GM19238 (cell line): ENCODE results near the gene PRELP.
"Not testable (repeated sequence)": the region's sequence is repeated elsewhere in the genome, so short reads cannot be mapped to it uniquely, and the experiment has no call there.

Source experiments
- DNase-seq: peaks from one replicate; pipeline ENCODE4 v3.0.0; 2011; ENCODE audit warnings: low spot score; ENCODE audit not compliant: insufficient read length

The PRELP gene

DNA sequence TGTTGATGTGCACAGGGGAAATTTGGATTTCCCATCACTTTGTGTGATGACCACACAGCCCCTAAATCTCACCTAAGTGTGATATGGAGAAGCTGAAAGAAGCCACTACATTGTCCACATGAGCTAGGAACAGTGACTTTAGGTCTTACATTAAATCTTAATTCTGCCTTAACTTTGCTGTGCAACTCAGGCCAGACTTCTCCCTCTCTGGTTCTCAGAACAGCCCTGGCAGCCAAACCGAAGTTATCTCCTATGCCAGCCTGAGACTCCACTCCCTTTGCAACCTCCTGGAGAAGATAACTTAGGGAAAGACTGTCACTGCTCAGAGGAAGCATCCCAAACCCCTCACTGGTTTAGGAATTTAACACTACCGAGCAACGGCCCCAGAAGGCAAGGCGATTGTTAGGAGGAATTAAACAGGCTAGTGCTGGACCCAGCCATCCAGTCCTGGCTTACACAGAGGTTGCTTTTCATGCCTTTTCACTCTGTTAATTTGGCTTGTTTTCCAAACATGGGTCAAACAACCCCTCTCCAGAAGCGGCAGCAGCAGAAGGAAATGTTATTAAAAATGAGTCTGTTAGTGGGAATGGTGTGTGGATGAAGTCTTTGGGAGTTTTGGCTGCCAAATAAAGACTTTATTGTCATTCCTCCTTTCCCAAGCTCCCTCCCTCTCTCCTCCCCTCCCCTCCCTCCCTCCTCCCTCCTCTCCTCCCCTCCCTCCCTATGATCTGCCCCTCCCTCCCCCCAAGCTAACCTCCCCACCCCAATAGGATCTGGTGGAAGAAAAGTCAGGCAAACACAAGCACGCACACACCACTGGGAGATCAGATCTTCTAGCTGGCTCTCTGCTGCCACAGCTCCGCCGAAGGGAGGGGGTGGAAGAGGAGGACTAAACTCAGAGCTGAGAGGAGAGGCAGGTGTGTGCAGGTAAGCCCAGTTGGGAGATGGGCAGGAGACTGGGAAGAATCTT is at the start of gene PRELP:
Gene PRELP, plus strand, starts transcription at position 795 of the 970 bp plus-strand sequence. CDS start 7,379 bp downstream, outside the sequence.
- DNase-seq = no peak

DNA sequence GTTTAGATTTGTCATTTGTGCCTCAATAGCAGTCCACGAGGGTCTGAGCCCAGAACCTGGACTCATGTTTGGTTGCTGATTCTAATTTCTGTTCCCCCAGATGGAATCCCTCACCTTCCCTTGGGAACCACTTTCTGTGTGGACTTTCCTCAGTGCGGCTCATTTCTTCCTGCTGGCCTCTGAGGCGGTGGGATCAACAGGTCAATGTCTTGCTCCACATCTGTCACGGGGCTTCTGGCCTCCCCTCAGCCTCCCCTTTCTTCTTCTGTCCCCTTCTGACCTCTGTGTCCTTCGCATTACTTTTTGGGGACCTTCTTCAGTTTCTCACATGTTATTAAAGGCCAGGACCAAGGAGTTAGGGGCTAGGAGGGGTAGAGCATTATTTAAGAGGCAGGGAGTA is 49.2 kb upstream of the PRELP start:
- no peak for DNase-seq

DNA sequence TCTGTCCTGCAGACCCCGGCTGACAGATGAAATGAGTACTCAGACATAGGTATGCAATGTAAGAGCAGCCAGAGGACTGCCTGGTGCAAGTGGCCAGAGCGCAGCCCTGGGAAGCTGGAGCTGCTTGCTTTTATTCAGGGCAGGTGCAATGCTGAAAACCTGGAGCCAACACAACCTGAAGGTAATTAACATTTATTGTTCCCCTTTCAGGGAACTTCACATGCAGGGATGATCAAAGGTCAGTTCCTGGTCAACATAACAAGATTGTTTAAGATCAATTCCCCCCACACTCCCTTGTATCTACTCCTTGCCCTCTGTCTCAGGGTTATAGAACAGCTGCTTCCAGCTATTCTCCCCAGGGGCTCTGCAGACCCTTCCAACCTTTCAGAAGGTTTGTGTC is 48.7 kb upstream of the PRELP start:
- DNase-seq = no peak

DNA sequence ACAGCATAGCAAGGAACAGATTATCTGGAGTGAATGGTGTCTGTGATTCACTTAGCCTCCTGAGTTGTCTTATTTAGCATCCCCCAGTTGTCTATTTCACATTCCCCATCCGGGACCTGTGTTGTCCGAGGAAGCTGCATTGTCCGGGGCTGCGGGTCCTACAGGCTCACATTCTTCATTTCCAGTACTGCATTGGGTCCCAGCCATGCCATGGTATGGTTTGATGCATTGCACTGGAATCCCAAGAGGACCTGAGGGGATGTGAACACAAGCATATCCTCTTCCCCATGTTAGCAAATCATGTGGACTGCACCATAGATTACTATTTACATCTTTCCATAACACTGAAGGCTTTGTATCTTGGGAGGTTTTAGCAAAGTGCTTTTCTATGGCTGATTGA is 48.2 kb upstream of the PRELP start:
- DNase-seq = no peak

DNA sequence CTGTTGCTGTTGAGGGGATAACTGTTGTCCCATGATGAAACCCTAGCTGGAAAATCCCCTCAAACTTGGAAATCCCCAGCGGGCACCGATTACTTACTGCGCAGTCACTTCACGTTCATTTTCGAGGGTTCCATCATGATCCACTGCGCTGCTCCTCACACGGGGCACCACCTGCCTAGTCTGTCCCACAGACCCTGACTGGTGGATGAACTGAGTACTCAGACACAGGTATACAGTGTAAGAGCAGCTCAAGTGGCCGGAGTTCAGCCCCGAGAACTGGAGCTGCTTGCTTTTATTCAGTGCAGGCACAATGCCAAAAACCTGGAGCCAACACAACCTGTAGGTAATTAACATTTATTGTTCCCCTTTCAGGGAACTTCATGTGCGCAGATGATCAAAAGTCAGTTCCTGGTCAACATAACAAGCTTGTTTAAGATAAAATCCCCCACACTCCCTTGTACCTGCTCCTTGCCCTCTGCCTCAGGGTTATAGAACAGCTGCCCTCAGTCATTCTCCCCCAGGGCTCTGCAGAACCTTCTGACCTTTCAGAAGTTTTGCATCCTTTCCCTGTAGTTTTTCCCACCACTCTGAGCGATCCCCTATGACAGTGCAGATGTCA is 46.5 kb upstream of the PRELP start:
- DNase-seq = no peak

DNA sequence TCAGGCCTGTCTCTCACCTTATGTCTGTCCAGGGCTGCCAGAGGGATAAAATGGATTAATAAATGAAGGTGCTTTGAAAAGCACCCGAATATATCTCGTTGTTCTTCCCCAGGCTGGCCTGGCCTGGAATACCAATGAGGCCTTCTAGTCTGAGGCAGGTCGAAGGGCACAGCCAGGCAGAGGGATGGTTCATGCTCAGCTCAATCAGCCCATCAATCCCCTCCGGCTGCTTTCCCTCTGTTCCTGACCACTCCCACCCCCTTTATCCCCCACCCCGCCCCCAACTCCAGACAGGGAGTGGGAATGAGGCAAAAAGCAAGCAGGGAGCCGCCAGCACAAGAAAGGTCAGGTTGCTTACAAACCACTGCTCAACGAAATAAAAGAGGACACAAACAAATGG is 40.0 kb upstream of the PRELP start:
- no peak for DNase-seq

DNA sequence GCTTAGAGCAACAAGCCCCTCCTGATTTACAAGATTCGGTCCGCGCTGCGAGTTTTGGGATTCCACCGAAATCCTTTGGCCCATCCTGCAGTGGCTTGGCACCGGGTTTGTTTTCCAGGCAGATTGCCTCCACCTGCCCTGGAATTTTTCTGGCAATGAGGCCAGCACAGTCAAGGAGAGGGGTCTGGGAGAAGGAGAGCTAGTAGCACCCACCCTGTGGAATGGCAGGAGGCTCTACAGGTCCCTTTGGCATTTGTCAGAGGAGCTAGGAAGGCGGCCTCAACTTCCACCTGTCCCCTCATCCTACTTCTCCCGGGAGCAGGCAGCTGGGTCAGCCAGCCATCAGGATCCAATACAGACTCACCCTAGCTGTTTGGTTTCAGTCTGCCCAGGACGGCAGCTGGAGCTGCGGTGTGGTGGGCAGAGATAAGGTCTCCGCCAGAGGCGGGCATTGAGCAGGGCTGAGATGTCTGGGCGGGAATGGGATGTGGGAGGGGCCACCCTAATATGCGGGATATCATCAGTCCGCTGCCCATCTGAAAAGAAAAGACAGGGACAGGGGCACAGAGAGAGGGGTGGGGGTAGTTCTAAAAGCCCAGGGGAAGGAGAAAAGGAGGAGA is 37.8 kb upstream of the PRELP start:
- DNase-seq = no peak

DNA sequence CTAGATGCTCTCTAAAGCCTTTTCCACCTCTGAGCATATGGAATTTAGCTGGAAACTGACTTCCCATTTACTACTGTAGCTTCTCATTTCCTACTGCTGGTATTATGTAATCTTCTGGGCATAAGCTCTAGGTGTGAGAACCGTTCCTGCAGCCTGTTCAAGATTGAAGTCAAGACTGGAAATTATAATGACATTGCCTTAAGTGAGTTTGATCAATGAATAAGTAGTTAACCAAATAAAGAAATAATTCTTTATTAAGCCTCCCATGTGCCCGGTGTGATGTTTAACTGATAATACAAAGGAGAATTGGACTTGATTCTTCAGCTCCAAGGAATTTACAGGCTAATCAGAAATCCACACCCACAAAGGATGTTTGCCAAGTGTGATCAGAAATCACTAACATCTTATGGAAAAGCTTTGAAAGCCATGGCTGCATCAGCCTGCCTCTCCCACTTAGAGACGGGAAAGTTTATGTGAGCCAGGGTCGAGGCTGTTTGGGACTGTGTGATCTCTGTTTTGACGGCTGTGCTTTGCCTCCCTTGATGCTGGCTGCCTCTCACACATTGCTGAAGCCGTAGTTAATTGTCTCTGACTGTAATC is 36.4 kb upstream of the PRELP start:
- no peak for DNase-seq

DNA sequence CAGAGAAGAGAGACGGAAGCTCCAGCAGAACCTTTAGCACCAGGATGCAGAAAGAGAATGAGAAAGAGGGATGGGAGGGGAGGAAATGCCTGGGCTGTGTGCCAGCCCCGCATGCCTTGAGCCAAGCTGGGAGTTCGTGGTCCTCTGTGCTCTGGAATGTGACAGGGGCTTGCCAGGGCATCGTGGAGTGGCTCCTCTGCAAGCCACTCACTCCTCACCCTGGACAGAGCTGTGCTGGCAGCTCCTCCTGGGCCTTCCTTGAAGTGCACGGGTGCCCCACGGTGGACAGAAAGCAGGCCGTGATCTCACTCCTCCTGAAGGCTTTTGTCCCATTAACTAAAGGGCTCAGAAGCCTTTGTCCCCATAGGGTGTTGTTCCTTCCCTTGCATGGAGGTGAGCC is 34.8 kb upstream of the PRELP start:
- no peak for DNase-seq

DNA sequence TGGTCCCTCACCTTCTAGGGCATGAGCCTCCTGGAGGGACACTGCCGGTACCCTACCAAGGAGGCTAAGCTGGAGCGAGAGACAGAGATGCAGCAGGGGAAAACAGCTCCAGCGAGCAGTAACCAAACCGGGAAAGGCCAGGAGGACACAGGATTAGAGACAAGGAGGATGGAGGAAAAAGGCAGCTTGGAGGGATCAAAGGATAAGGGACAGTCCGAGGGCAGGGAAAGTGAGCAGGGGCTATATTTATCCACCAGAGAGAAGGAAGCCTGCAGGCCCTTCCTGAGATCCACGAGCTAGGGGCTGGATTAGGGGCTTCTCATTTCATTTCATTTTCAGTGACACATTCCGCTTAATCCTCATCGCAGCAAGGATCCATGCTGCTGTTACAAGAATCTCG is 33.8 kb upstream of the PRELP start:
- no peak for DNase-seq

DNA sequence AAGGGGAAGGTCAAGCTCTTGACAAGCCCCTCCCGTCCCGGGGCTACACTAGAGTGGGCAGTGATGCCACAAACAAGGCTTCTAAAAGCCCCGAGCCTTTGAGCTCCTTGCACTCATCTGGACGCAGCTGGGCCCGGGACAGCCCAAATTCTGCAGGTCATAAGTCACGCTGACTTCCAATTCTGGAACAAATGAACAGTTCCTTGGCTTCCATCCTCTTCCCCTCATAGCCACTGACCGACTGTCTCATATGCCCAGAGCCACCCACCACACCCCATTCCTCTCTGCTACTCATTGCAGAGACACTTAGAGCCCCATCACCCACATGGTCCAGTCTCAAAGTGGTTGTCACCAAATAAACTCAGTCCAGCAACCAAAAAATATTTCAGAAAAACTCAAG is 32.8 kb upstream of the PRELP start:
- no peak for DNase-seq

DNA sequence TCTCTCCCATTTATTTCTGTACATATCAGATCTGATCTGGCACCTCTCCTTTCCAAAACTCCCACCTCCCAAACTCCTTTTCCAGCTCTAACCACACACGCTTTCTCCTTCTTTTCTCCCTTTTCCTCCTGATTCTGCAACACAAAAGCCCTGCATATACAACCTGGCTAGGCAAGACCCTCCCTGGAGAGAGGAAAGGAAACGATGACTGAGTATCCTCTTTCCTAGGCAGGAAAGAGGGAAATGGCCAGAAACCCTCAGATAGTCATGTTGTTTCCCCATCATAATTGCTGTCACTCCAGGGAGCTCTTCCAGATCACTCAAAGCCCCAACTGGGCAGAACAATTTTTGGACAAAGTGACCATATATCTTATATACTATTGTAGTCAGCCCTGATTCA is 32.3 kb upstream of the PRELP start:
- no peak for DNase-seq

DNA sequence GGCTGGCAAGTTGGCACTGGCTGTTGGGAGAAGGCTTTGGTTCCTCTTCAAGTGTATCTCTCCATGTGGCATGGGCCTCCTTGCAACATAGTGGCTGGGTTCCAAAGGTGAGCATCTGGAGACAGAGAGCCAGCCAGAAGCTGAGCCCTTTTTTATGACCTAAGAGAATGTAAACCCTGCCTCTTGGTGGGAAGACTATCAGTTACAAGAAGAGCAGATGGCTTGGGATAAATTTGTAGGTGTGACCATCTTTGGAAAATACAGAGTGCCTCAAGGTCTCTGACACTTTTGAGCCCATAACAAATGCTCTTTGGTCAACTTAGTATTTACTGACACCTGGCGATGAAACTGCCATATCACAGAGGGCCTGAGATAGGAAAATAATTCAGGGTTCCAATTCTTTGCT is 31.4 kb upstream of the PRELP start:
- DNase-seq = no peak

DNA sequence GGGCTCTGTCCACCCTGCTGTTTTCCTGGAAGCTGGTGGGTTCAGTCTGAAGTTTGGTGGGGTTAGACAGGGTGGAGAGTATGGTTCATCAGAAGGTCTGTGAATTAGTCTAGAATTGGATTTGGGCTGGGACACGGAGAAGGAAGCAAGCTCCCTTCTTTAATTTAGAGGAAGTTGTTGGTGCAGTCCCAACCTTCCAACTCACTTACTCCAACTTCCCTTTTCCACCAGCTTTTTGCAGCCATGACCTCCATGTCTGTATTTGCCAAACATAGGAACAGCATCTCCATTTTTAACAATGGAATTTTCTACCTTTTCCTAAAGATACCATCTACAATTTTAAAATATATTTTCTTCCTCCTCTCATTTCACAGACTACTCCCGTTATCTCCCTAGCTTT is 28.5 kb upstream of the PRELP start:
- DNase-seq = no peak

DNA sequence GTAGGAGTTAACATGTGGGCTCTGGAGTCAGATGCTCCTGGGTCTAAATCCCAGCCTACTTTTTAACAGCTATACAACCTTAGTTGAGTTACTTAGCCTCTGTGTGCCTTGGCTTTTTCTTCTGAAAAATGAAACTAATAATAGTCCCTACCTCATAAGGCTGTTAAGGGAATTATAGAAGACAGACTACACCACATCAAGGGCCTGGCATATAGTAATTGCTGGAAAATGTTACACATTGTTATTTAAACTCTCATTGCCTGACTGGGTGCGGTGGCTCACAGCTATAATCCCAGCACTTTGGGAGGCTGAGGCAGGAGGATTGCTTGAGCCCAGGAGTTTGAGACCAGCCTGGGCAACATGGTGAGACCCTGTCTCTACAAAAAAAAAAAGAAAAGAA is 28.0 kb upstream of the PRELP start:
- not testable (repeated sequence) for DNase-seq

DNA sequence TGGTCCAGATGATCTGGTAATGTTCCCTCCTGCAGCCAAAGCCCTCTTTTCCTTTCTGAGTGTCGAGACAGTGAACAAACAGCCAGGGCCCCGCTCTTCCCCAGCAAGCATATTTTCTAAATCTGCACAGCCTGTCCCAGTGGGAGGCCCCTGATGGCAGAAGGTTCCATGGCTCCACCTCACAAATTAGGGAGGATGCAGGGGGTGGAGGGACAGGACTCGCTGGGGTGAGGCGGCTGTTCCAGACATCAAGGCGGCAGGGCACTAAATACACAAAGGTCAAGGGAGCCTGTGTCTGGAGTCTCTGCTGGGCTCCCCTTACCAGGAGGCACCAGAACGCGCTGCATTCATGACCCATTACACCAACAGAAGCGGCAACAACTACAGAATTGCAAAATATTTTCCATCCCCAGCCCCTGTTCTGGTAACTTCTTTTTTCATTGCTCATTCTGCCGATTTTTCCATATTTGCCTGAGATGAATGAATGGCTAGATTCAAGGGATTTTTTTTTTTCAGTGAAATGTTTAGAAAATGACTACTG is 27.0 kb upstream of the PRELP start:
- DNase-seq = no peak

DNA sequence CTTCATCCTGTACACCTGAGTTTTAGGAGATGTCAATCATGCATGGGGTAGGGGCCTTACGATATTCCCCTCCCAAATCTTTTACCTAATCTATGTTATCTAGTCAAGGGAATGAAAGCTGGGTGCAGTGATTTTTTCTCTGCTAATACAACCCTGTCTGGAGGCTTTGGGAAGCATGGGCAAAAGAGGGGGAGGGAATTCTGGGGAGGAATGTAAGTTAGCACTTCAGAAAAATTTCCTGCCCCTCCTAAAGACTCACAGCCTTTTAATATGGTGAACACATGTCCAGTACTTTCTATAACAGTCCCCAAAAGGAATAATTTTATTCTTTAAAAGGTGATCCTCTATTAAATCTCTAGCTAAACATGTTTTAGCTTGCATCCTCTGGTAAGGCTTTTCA is 25.6 kb upstream of the PRELP start:
- DNase-seq = no peak

DNA sequence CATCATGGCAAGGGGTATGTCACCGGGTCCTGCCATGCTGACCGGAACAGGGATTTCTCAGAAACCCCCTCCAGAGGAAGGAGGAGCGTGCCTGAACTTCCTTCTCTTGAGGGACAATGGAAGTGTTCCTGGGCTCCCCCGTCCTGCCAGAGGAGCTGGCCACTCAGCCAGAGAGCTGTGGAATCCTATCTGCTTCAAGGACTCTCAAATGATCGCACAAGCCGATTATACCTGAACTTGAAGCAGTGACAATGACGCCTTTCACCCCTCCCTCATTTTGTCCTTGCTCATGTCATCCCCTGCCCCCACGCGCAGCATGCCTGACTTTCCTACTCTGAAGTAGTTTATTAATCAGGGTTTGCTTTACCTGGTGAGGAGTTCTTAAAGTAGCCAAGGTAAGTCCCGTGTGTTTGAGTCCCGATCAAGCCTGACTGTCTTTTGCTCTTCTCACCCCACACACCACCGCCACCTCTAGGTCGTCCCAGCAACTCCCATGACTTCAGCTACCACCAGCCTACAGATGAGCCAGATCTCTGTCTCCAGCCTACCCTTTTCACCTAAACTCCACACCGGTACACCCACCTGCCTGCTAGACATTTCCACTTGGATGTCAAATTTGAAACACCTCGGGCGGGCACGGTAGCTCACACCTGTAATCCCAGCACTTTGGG is 25.0 kb upstream of the PRELP start:
- DNase-seq = no peak

DNA sequence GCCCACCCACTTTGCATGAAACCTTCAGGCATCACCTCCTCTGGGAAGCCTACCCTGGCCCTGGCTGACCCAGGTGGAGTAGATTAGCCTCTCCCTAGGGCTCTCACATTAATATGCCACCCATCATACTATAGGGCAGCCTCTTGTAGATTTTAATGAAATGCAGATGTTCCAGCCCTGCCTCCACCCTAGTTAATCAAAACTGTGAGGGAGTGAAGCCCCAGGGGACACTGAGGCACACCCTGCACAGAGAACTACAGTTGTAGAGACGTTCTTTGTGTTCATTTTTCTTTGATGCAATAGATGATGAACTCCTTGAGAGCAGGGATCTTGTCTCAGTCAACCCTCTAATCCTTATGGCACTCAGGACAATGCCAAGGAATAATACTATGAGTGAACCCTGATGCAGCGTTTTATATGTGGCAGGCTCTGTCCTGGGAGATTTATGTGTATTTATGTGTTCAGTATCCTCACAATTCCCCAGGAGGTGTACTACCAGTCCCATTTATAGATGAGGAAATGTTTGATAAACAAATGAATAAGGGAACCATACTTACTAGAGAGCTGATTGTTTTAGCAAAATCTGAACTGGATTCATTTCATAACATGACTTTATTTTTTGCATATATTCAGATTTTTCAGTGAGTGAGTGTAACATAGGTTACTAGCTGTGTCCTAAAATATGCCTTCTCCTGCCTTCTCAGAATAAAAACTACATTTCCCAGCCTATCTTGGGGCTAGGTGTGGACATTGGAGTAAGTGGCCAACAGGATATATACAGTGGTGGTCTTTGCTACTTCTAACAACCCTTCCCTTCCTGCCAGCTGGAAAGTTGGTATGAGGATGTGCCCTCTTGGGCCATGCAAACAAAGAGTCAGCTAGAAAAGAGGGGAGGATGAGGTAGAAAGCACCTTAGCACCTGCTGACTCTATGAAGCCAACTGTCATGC is 23.5 kb upstream of the PRELP start:
- no peak for DNase-seq

DNA sequence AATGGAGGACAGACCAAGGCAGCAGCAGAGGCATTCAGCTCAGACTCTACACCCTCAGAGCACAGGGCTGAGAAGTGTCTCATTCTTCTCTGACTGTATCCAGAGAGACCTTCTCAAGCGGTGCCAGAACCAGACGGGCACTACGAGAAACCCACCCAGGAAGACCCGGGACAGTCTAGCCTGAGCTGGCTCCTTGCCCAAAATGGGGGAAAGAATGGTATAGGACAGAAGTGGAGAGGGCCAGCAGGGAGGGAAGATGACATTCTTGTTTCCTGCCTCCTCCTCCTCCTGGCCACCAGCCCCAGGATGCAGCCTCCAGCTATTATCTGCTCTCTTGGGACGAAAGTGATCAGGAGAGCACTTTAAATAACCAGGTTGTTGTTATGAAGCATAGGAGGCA is 22.6 kb upstream of the PRELP start:
- no peak for DNase-seq
